A549 (cell line): ENCODE measurements around the gene PPP4R3B.

Source experiments
- EP300 ChIP-seq, 2 experiments: fragments of >200 bp; sonication (Bioruptor Twin); formaldehyde crosslinking; IDR thresholded peaks; 2 replicates in 1 of 2; 3 replicates in 1 of 2; pipeline ENCODE4 v1.6.1; 2016 to 2017
- GATA3 ChIP-seq: IDR thresholded peaks from 2 replicates; pipeline ENCODE4 v1.6.1; 2012; ENCODE audit warnings: borderline replicate concordance
- NR3C1 ChIP-seq: fragments of >200 bp; sonication (Bioruptor Twin); formaldehyde crosslinking; IDR thresholded peaks from 3 replicates; pipeline ENCODE4 v1.6.1; 2017
- RCOR1 ChIP-seq: fragments of 150-350 bp; IDR thresholded peaks from 2 replicates; pipeline ENCODE4 v1.6.1; 2014; ENCODE audit warnings: antibody characterized with exemption, low read length, low read depth
- SREBF2 ChIP-seq: fragments of 450-650 bp; IDR thresholded peaks from 2 replicates; pipeline ENCODE4 v1.6.1; 2014; ENCODE audit warnings: mild to moderate bottlenecking, moderate library complexity
- TF ChIP-seq, protein P1 (sequence below): IDR thresholded peaks from 2 replicates; pipeline ENCODE4 v1.6.1; 2012
- TF ChIP-seq, protein P2 (sequence below): fragments of 250-450 bp; sonication (Bioruptor Pico); IDR thresholded peaks from 2 replicates; pipeline ENCODE4 v1.5.0; 2021; ENCODE audit warnings: mild to moderate bottlenecking, moderate library complexity, borderline replicate concordance

DNA sequence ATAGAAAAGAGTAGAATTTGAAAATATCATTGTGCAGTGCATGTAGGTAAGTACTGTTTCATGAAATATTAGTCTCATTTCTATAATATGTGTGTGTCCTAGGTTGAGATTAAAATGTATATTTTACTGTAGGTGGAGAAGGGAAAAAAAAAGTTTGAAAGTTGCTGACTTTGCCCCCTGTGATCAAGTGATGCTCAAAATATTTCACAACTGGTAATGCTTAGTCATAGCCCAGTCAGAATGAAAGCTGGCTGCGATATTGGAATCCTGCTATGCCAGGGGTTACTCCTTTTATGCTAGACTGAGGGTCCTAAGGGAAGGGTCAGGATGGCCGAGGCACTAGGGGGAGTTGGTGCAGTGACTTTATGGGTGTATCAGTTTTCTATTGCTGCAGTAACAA, 117.4 kb downstream of the PPP4R3B start:
- TF ChIP-seq, protein P1, sequence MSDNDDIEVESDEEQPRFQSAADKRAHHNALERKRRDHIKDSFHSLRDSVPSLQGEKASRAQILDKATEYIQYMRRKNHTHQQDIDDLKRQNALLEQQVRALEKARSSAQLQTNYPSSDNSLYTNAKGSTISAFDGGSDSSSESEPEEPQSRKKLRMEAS = no peak
- no peak for TF ChIP-seq NR3C1
- TF ChIP-seq, protein P2, sequence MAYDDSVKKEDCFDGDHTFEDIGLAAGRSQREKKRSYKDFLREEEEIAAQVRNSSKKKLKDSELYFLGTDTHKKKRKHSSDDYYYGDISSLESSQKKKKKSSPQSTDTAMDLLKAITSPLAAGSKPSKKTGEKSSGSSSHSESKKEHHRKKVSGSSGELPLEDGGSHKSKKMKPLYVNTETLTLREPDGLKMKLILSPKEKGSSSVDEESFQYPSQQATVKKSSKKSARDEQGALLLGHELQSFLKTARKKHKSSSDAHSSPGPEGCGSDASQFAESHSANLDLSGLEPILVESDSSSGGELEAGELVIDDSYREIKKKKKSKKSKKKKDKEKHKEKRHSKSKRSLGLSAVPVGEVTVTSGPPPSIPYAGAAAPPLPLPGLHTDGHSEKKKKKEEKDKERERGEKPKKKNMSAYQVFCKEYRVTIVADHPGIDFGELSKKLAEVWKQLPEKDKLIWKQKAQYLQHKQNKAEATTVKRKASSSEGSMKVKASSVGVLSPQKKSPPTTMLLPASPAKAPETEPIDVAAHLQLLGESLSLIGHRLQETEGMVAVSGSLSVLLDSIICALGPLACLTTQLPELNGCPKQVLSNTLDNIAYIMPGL = no peak
- TF ChIP-seq EP300 (IDR thresholded peaks at IDR 0.05) = no peak
- TF ChIP-seq RCOR1 = no peak
- TF ChIP-seq SREBF2 = no peak
- TF ChIP-seq GATA3 = no peak
